GM12801 (cell line): ENCODE data around the gene METTL25.

ENCODE experiments used
- CTCF ChIP-seq: IDR thresholded peaks from one replicate; pipeline ENCODE4 v1.5.1; 2011; ENCODE audit warnings: control low read depth; ENCODE audit not compliant: insufficient read length; ENCODE audit errors: extremely low read depth

Gene METTL25

GRCh38 chr12:82358200-82359114, at the start of gene METTL25, which contains the start of gene CCDC59:
METTL25 (plus strand) TSS chr12:82358529; CDS start chr12:82358566, 37 bp downstream.
CCDC59 (minus strand) TSS chr12:82358387; CDS start chr12:82358376, 11 bp downstream.
- TF ChIP-seq CTCF, result peak; percentile 0

DNA sequence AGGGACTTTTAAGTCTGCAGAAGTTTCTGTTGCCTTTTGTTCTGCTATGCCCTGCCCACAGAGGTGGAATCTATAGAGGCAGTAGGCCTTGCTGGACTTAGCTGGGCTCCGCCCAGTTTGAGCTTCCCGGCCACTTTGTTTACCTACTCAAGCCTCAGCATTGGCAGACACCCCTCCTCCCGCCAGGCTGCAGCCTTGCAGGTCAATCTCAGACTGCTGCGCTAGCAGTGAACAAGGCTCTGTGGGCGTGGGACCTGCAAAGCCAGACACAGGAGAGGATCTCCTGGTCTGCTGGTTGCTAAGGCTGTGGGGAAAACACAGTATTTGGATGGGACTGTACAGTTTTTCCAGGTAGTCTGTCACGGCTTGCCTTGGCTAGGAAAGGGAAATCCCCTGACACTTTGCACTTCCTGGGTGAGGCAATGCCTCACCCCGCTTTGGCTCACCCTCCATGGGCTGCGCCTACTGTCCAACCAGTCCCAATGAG, 43.9 kb upstream of the METTL25 start:
- TF ChIP-seq CTCF, result no peak

GRCh38 chr12:82319276-82319675, 39.1 kb upstream of the METTL25 start:
- TF ChIP-seq CTCF, result no peak

GRCh38 chr12:82325540-82326336, 32.6 kb upstream of the METTL25 start:
- TF ChIP-seq CTCF, result no peak

DNA sequence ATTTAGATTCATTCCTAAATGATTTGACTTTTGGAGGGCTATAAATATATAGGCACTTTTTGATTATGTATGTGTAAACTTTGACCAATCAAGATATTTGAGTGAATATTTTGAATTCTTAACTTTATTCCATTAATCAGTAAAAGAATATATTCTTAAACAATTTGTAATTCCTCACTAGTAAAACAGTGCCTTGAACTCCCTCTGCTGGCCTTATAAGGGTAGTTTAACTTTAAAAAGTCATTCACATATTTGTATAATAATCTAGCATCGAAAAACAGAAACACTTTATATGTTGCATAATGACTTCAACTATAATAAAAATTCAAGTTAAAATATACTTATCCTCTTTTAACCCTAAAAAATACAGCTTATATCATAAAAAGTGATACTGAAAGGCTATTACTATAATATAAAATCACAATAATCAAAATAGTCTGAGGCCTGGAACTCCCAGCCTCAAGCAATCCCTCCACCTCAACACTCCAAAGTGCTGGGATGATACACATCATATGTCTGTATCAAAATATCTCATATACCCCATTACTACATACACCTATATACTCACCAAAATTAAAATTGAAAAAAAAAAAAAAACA, 31.3 kb upstream of the METTL25 start:
- no peak for TF ChIP-seq CTCF

- TF ChIP-seq CTCF, result no peak
Measured at GRCh38 chr12:82327861-82328260, 30.5 kb upstream of the METTL25 start.

DNA sequence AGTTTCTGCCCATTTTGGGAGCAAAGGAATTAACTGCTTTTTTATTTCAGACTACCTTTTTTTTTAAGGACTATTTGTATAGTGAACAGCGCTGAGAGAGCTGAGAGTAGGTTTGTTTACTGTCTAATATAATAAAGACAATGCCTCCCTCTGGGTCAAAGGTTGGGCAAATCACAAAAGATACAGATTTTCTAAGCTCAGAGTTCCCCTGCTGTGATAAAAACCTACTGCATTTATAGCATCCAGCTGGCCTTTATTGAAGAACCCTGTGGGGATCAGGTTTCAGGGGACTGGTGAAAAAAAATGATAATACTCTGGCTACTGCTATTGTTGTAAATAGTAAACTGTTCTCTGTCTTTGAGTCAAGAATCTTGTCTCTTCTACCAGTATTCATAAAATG, 28.8 kb upstream of the METTL25 start:
- no peak for TF ChIP-seq CTCF
